DMS 273 (cell line): Measurements from ENCODE around the gene RHOXF1.
"Not testable (repeated sequence)": the region's sequence is repeated elsewhere in the genome, so short reads cannot be mapped to it uniquely, and the experiment has no call there.

Source experiments
- DNase-seq: peaks from one replicate; lab custom pipeline; 2025; ENCODE audit not compliant: unreplicated experiment; lab: John Stamatoyannopoulos, UW

The RHOXF1 gene

DNA sequence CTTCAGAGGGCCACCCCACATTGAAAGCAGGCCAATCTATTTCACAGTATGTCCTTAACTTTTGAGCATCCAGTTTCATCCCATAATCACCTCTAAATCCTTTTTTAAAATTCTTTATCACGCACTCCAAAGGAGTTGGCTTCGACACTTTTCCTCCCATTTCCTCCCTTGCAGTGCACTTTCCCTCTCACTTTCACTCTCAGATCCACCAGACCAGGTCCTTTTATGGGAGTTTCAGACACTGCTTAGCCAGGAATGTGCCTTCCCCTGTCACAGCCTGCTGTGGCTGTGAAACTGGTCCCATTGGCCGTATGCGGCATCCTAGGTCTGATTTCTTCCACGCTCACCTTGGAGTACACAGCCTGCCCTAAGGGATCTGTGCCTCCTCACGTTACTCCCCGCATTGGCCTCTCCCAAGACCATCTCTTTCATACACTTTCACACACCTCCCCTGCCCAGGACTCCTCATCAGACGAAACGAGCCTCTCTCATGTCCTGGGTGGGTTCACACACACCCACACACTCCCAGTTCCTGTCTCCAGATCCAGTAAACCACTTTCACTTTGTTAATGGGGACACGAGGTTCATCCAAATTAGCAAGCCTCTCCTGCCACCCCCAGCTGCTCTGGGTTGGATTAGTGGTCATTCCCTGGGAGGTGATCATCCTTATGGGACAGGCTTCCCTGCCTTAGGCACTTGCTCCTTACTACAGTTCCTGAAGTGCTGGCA is 28.3 kb downstream of the RHOXF1 start:
- no peak for DNase-seq

DNA sequence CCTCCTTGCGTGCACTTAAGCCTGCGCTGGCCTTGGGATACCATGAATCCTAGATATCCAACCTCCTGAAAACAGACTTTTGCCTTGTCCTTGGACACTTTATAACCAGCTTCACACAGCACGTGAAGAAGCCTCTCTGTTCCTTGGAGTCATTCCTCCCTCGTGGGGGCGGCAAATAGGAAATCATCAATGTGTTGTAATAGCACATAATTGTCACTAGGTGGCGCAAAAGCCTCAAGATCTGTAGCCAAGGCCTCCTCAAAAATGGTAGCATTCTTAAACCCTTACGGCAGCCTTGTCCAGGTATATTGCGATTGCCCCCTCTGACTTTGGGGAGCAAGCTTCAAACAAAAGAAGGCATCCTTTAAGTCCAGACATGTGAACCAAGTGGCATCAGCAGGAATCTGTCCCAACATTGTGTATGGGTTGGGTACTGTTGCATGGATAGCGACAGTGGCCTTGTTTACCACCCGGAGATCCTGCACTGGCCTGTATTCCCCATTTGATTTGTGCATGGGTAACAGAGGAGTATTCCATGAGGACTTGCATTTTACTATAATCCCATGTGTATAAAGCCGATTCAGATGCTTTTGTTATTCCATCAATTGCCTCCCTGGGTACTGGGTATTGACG is 30.0 kb downstream of the RHOXF1 start:
- not testable (repeated sequence) for DNase-seq

- not testable (repeated sequence) for DNase-seq
Observed at GRCh38 chrX:120077590-120077989, 38.1 kb downstream of the RHOXF1 start, which contains the start of gene RHOXF2B. Gene RHOXF2B, minus strand, starts transcription at chrX:120077690. Its CDS starts 138 bp downstream, at chrX:120077552.

DNA sequence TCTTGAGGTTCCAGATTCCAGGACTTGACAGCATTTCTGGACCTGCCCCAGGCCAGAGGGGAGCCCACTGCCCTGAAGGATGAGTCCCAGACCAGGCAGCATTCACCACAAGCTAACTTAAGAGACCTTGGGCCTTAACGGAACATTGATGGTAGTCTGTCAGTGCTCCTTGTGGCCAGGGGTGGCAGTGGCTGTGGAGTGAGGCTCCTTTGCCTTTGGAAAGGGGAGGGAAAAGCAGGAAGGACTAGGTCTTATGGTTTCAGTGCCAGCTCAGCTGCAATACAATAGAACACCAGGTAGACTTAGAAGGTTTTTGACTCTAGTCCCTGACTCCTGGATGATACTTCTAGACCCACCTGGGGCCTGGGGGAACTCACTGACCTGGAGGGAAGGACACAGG is 49.5 kb downstream of the RHOXF1 start:
- not testable (repeated sequence) for DNase-seq
